AG04450 (cell line): Measurements from ENCODE around the gene ASGR2. TPM values are rescaled to one million over a fixed set of nuclear protein-coding genes. Genes with fewer than 3 reads are reported as not detected.
"Not testable (repeated sequence)": the region's sequence is repeated elsewhere in the genome, so short reads cannot be mapped to it uniquely, and the experiment has no call there.

Experiments used
- CTCF ChIA-PET: fragments of 300-600, 350-600 bp; formaldehyde crosslinking; extraction: SDS; loops from one replicate; lab custom pipeline; 2022; ENCODE audit warnings: antibody characterized with exemption, inconsistent platforms; lab: Charles Lee
- POLR2A ChIA-PET: fragments of 350-600 bp; formaldehyde crosslinking; extraction: SDS; loops from one replicate; lab custom pipeline; 2021; ENCODE audit warnings: antibody characterized with exemption, inconsistent platforms; lab: Yijun Ruan, JAX
- DNase-seq: peaks from one replicate; pipeline ENCODE4 v3.0.0-alpha.2; 2011; ENCODE audit warnings: low read depth, low spot score
- H3K27ac ChIP-seq: one replicate; pipeline ENCODE4 v1.5.1; 2012; ENCODE audit warnings: low read depth, low read length, control low read depth
- H3K27me3 ChIP-seq: one replicate; pipeline ENCODE4 v1.6.0; 2012; ENCODE audit warnings: low read length; ENCODE audit not compliant: control insufficient read depth, insufficient read depth
- H3K4me3 ChIP-seq: 2 replicates; pipeline ENCODE4 v1.5.1; 2011; ENCODE audit warnings: mild to moderate bottlenecking, low read depth, low read length, control low read depth
- H3K9me3 ChIP-seq: 2 replicates; pipeline ENCODE4 v1.5.1; 2012; ENCODE audit warnings: low read length; ENCODE audit not compliant: control insufficient read depth, insufficient read depth
- CTCF ChIP-seq: IDR thresholded peaks from 2 replicates; pipeline ENCODE4 v1.5.1; 2011; ENCODE audit warnings: low read depth, low read length, control low read depth, inconsistent platforms
- polyA plus RNA-seq: library from polyadenylated mRNA; depleted of rRNA; stranded (reverse); fragments of >200 nt; gene quantifications from 2 replicates; pipeline ENCODE4 v1.2.3, GENCODE V29; 2011

ASGR2 gene
- polyA plus RNA-seq, 1 experiment: not detected

DNA sequence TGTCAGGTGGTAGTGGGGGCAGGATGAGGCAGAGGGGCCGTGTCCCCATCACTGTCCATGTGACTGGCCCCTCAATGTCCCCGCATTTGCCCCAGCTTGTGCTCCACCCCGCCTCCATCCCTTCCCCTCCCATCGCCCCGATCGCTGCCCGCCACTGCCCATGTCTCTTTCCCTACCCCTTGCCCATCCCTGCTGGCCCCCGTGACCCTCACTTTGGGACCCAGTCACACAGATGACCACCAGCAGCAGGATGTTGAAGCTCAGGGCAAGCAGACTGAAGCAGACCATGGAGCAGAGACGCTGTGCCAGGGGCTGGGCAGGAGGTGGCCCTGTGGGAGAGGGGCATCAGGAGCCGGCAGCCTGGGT is 6.1 kb downstream of the ASGR2 start:
- Histone ChIP-seq H3K9me3 (no peaks in the 10 kb centered on the region; the same call in 1 of the 2 replicates), H3K4me3 (no peak overlapping the region), H3K27me3 (peaks cover 6% of the 10 kb centered on the region), H3K27ac (no peak overlapping the region)
- CTCF ChIA-PET: no interaction called here
- POLR2A ChIA-PET: no interaction called here
- no peak for TF ChIP-seq CTCF
- DNase-seq: no peak

- no peak for DNase-seq
- POLR2A ChIA-PET: no interaction called here
- CTCF ChIA-PET: no interaction called here
- no peak overlapping the region for H3K27ac ChIP-seq
- no peak overlapping the region for H3K4me3 ChIP-seq
- no peak for TF ChIP-seq CTCF
- no peaks in the 10 kb centered on the region; the same call in 1 of the 2 replicates for H3K9me3 ChIP-seq
- peaks cover 12% of the 10 kb centered on the region for H3K27me3 ChIP-seq
These were observed 6.6 kb downstream of the ASGR2 start for GRCh38 chr17:7107795-7108559.

- no peaks in the 10 kb centered on the region; the same call in 1 of the 2 replicates for H3K9me3 ChIP-seq
- TF ChIP-seq CTCF: no peak
- DNase-seq: no peak
- CTCF ChIA-PET: no interaction called here
- H3K27me3 ChIP-seq: peaks cover 16% of the 10 kb centered on the region
- H3K27ac ChIP-seq: no peak overlapping the region
- no peak overlapping the region for H3K4me3 ChIP-seq
- POLR2A ChIA-PET: no interaction called here
These were observed 7.4 kb downstream of the ASGR2 start for GRCh38 chr17:7107012-7107754.

DNA sequence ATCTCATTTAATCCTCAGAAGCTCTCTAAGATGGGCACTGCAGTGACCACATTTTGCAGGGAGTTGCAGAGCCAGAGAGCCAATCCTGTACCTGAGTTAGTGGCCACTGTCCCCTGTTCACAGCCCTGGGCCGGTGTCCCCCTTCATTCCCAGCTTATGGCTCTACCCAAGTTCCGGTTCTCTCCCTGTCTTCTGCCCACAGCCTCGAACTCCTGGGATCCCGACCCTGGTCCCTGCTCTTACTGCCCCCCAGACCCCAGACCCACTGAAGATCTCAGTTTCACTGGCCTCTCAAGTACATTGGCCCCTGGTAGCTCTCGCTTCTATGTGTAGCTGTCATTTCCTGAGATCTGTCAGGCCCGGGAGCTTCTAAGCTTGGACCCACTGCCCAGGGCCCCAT is 12.2 kb downstream of the ASGR2 start:
- no peak for TF ChIP-seq CTCF
- POLR2A ChIA-PET: no interaction called here
- CTCF ChIA-PET: interaction anchor here (0.7 kb wide), 1 partner anchor 35 kb away, joined by 3 read pairs; no protein-coding TSS in a partner anchor

GRCh38 chr17:7101531-7101930 is 13.1 kb downstream of the ASGR2 start:
- no peak for DNase-seq
- Histone ChIP-seq H3K27me3 (peaks cover 19% of the 10 kb centered on the region), H3K4me3 (no peak overlapping the region), H3K27ac (no peak overlapping the region), H3K9me3 (no peaks in the 10 kb centered on the region)
- no peak for TF ChIP-seq CTCF
- POLR2A ChIA-PET: no interaction called here
- CTCF ChIA-PET: no interaction called here

More for the DNA sequence above, 12.2 kb downstream of the ASGR2 start:
- H3K27me3 ChIP-seq: peaks cover 19% of the 10 kb centered on the region
- H3K27ac ChIP-seq: no peak overlapping the region
- no peaks in the 10 kb centered on the region for H3K9me3 ChIP-seq
- no peak for DNase-seq
- H3K4me3 ChIP-seq: no peak overlapping the region

DNA sequence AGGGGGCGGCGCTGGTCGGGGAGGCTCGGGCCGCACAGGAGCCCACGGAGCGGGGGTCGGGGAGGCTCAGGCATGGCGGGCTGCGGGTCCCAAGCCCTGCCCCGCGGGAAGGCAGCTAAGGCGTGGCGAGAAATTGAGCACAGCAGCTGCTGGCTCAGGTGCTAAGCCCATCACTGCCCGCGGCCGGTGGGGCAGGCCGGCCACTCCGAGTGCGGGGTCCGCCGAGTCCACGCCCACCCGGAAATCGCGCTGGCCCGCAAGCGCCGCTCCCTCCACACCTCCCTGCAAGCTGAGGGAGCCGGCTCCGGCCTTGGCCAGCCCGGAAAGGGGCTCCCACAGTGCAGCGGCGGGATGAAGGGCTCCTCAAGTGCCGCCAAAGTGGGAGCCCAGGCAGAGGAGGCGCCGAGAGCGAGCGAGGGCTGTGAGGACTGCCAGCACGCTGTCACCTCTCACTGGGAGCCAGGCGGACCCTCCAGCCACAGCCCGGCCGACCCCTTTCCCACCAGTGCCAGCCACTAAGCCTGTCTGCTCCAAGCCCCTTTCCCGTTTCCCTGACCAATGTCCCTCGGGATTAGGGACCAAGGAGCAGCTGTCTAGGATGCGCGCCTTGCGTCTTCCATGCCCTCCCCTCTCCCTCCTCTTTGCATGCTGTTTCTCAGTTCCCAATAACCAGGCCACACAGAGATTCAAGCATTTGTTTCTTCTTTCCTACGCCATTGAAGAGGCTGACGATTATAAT is 13.8 kb downstream of the ASGR2 start:
- H3K9me3 ChIP-seq, DNase-seq, POLR2A ChIA-PET, H3K4me3 ChIP-seq, CTCF ChIA-PET, H3K27ac ChIP-seq: not testable (repeated sequence)
- H3K27me3 ChIP-seq: peaks cover 19% of the 10 kb centered on the region
